ENCODE data around the gene DNAJB6.

Gene DNAJB6

DNA sequence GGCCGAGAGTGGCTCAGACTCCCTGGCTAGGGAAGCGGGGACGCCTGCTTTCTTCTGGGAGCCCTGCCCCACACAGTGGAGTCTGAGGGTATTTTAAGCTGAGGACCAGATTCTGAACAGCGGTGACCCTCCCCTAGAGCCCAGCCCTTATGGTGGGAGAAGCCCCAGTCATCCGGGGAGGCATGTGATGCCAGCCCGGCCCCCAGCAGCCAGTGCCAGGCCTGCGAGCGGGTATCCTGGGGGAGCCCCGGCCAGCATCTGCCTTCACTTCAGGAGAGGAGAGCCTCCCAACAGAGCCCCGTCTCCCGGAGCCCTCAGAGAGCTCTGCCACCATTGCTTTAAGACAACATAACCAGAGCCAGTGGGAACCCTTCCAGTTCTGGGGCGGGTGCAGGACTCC is 41.5 kb upstream of the DNAJB6 start:
- no peak for TF ChIP-seq CTCF (IDR thresholded peaks at IDR 0.05; ENCODE audit: extremely low read depth, insufficient read depth, missing control alignments)
- in situ Hi-C loops (cut with MboI; ENCODE audit: low pct_unique_long_range_greater_than_20kb, low sequenced_read_pairs, unreplicated experiment), result no loop called here
- no peak for DNase-seq (ENCODE audit: low spot score)

DNA sequence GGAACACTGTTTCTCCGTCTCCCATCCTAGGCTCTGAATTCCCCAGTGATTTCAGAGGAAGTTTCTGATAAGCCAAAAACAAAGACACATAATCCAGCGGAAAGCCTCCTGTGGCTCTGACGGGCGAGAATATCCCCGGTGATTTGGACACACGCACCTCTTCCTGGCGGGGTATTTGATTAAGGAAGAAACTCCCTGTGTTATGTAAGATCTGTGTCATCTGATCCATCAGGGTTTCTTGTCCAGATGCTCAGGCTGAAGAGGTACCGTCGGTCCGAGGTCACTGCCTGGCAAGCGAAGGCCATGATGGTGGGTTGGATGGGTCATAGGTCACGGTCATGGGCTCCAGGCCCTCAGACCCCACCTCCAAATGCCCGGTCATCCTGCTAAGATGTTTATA is 39.6 kb upstream of the DNAJB6 start:
- in situ Hi-C loops (cut with MboI; ENCODE audit: low pct_unique_long_range_greater_than_20kb, low sequenced_read_pairs, unreplicated experiment), result no loop called here
- no peak for DNase-seq (ENCODE audit: low spot score)
- TF ChIP-seq CTCF (IDR thresholded peaks at IDR 0.05; ENCODE audit: extremely low read depth, insufficient read depth, missing control alignments), result no peak

GRCh38 chr7:157299317-157299612 is 37.5 kb upstream of the DNAJB6 start:
- no peak for TF ChIP-seq CTCF (IDR thresholded peaks at IDR 0.05; ENCODE audit: extremely low read depth, insufficient read depth, missing control alignments)
- no peak for DNase-seq (ENCODE audit: low spot score)
- in situ Hi-C loops (cut with MboI; ENCODE audit: low pct_unique_long_range_greater_than_20kb, low sequenced_read_pairs, unreplicated experiment), result no loop called here

GRCh38 chr7:157299613-157300368 is 37.0 kb upstream of the DNAJB6 start:
- in situ Hi-C loops (cut with MboI; ENCODE audit: low pct_unique_long_range_greater_than_20kb, low sequenced_read_pairs, unreplicated experiment), result no loop called here
- peak; percentile 11 for TF ChIP-seq CTCF (IDR thresholded peaks at IDR 0.05; ENCODE audit: extremely low read depth, insufficient read depth, missing control alignments)
- DNase-seq (ENCODE audit: low spot score), result no peak

DNA sequence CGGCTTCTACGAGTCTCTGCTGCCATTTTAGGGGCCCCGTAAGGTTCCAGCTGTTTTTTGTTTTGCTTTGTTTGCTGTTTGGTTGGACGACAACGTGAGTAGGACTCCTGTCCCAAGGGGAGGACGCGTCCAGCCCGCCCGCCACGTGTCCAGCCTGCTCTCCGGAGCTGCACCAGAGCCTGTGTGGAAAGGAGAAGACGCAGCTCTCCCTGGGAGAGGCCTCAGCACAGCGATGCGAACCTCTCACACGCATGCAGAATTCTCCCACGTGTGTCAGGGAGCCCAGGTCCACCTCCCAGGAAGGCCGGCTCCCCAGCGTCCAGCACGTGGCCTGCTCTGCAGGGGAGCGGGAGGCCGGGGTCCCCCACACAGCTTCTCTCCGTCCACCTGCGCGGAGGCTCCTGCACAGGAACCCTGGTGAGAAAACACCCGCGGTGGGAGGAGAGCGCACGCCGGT is 36.4 kb upstream of the DNAJB6 start:
- no peak for TF ChIP-seq CTCF (IDR thresholded peaks at IDR 0.05; ENCODE audit: extremely low read depth, insufficient read depth, missing control alignments)
- no peak for DNase-seq (ENCODE audit: low spot score)
- in situ Hi-C loops (cut with MboI; ENCODE audit: low pct_unique_long_range_greater_than_20kb, low sequenced_read_pairs, unreplicated experiment), result no loop called here

DNA sequence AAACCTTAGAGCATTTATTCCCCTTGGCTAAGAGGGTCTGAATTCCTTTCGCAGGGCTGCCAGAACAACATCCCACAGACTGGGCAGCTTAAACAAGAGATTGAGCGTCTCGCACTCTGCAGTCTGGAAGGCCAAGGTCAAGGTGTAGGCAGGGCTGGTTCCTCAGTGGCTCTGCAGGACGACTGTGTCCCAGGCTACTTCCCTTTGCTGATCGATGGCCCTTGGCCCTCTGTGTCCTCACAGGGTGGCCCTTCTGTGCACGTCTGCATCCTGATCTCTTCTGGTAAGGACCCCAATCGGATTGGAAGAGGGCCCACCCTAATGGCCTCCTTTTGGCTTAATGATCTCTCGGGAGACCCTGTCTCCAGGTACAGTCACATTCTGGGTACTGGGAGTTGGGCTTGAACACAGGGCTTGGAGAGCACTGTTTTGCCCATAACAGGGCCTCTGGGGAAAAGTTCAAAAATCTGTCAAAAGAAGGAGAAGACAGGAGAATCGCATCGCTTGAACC is 35.1 kb upstream of the DNAJB6 start:
- DNase-seq (ENCODE audit: low spot score), result no peak
- in situ Hi-C loops (cut with MboI; ENCODE audit: low pct_unique_long_range_greater_than_20kb, low sequenced_read_pairs, unreplicated experiment), result no loop called here
- TF ChIP-seq CTCF (IDR thresholded peaks at IDR 0.05; ENCODE audit: extremely low read depth, insufficient read depth, missing control alignments), result no peak
